ENCODE results near the gene TXK.
A peak's percentile ranks its signal among the peaks of the same experiment; 100 is the strongest.

TXK gene

DNA sequence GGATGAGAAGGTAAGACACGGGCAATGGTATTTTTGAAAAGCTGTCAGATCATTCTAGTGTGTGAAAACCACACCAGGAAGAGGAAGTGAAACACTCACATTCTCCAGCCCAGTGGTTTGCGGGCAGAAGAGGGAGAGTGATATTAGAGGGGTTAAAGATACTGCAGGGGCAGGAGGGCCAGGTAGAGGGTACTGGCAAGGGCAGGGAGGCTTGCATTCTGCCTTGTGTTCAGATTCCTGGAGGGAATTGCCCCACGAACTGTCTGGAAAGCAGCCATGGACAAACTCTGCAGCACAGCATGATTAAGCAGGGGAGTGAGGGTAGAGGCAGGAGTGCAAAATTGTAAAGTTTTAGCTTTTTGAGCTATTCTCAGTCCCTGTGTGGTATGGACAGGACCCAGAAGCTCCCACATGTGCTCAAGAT, 86.6 kb downstream of the TXK start:
- DNase-seq = peak; percentile 53 to 60

DNA sequence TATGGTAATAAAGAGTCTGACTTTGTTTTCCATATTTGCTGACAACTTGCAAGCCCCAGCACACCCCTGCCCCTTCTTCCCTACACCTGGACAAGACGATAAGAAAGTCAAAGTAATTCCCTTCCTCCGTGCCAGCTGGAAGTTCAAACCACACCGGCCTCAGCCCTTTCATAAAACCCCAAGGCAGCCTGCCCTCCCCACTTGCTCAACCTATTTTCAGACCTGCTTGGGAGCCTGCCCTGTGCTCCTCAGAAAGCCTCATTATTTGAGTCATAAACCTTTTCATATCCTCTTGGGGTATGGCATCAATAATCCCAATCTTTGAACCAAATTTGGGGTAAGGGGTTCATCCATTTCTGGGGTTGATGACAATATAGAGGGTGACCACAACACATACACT, 88.0 kb downstream of the TXK start:
- DNase-seq = no peak

DNA sequence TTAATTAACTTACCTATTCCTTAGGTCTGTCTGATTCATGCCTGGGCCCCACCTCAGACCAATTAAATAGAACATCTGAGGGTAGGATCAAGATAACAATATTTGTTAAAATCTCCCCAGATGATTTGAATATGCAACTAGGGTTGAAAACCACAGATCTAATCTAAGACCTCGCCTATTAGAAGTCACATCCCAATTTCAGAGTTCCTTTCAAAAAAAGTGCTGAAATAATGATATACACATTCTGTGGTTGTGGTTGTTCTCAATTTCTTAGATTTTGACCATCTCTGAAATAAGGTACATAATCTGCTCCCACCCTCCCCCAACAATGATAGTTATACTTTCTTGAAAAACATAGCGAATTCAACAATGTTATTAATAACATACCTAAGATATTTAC, 89.8 kb downstream of the TXK start:
- no peak for DNase-seq

DNA sequence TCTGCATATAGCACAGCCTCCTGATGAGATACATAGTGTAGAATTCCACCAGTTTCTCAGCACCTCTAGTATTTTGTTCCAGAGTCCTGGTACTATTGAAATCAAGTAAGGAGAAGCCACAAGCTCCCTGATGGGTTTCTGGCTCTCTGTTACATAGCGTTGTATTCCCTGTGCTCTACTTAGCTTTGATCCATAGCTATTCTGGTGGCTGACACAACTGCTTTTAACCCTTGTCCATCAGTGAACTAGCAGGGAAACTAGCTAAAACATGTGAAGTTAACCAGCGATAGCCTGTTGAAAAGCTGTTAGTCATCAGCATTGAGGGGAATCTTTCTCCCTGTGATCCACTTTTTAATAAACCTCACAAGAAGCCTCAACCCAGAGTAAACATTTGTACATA, 90.5 kb downstream of the TXK start:
- no peak for DNase-seq

DNA sequence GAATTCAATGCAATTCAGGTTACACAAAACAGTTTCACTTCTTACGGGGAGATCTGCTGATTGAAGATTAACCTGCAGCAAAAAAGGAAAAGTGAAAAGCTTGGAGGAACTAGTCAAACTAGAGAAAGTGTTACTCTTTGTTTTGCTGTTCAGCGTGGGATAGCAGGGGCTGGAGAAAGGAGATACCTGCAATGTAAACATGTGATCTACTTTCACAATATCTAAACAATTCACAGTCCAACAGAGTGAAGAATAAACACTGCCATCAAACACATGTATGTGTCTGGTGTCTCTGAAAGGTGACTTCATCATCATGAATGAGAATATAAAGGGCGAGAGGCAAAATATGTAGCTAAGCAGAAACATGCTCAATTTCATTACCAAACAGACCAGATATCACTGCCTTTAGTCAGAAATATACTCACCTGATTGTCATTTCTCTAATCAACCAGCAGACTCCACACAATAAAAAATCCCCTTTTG, 91.0 kb downstream of the TXK start:
- no peak for DNase-seq

DNA sequence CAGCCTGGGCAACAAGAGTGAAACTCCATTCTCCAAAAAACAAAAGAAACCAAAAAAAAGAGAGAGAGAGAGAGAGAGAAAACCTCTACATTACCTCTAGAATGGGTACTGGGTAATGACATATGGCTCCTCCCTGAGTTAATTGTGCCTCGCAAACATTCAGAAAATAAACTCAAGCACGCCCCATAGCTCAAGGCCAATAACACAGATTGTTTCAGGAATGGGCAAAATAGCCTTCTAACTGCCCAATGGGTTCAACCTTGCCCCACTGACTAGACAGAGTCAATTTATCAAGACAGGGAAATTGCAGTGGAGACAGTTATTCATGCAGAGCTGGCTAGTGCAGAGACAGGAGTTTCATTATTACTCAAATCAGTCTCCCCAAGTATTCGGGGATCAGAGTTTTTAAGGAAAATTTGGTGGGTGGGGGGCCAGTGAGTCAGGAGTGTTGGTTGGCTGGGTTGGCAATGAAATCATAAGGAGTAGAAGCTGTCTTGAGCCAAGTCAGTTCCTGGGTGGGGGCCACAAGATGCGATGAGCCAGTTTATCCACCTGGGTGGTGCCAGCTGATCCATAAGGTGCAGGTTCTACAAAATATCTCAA, 92.4 kb downstream of the TXK start:
- DNase-seq = no peak

DNA sequence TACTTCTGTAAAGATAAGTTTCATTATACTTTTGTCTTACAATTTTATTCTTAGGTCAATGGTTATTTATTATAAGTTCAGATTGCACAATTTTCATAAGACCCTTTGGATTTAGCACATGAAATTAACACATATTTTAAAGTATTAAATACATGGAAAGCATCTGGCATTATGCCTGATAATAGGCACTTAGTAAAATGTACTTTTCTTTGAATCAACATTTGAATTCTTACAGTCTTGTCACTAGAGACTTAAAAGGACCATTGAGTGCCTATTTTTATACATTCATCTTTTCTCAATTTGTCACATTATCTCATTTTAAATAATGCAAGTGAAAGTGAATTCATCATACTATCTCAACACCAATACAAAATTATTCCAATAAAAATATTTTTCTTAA, 94.5 kb downstream of the TXK start:
- DNase-seq = no peak

DNA sequence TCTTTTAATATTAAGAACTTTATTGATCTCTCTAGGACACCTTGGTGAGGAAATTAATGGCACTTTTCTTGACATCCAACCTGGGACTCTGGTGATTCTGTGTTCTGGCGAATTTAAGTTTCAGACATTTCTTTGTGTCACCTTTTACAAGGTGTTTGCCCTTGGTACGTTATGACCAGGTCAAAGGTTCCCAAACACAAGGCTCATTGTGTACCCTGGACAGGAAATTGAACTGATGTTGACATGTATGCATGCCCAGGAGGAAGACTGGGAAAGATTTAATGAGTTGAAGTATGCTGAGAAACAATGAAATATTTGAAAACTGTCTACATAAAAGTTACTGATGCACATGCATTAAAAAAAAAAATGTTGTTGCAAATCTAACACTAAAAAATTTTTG, 95.4 kb downstream of the TXK start:
- DNase-seq = no peak

DNA sequence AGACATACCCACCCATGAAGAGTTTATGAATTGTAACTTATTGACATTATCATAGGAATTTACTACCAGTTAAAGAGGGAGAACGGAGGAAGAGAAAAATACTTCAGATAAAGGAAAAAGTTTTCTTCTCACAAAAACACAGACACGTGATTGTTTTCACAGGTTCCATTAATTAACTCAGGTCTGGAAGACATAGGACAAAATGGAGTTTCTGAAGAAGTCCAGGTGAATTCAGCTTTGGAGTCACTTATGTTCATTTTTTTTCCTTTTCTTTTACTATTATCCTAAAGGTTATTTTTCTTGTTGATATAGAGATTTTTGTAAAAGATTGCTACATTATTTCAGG, 97.0 kb downstream of the TXK start:
- no peak for DNase-seq

DNA sequence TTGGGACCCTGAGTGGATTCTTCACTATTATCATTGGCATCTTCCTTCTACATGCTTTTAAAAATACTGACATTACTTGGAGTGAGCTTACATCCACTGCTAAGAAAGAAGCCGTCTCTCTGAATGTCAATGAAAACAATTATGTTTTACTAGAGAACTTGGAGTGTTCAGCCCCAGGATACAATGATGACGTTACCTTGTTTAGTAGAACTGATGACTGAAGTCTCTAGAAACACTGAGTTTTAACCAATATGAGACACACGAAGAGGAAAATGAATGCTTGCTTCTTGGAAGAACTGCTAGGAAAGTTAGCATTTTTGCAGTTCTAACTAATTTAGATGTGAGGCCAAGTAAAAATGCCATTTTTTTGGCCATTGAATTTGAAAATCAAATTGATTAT, 98.1 kb downstream of the TXK start:
- no peak for DNase-seq

DNA sequence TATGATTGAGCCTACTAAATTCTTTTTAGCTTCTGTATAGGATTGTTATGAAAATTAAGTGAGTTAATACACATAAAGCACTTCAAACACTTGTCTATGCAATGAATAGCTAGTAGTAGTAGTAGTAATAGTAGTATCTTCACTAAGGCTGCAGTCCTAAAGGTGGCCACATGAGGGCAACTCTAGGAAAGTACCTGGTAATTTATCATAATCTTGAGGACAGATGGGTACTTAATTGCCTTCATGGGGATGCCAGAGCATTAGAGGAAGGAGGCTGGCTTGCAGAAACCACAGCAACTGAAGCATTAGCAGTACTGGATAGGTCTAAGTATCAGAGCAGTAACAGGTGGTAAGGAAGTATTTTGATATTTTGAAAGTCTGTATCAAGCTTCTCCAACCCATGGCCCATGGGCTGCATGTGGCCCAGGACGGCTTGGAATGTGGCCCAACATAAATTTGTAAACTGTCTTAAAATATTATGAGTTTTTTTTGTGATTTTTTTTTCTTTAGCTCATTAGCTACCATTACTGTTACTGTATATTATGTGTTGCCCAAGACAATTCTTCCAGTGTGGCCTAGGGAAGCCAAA, 100.1 kb downstream of the TXK start:
- DNase-seq = peak; percentile 66 to 69

DNA sequence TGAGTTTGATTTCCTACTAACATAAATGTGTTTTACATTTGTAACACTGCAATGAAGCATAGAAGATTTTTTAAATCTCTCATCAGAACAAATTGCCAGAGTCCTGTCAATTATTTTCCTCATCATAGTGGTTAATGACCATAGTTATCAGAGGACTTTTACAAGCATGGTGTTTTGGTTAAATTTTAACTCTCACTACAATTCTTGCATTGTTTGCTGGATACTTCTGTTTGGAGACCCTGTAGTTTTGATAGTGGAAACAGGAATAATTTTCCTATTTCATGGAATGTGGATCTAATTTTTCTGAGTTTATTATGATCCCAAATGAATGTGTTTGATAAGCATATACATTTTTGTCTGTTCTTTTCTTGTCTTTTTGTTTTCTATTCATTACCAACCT, 100.6 kb downstream of the TXK start:
- no peak for DNase-seq

DNA sequence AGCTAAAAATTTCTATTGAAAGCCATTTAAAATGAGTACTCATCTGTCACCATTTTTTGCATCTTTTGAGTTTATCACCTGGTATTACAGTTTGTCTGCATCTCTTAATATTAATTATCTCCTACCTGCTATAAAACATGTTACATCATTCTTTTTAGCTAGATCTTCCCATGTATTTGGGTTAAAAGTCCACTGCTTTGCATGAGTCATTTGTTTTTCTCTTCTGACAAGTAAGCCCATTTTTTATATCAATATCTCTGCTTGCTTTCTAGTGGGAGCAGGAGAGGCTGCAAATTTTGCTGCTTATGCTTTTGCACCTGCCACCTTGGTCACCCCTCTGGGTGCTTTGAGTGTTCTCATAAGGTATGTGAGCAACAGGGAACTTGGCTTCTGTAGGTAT, 101.3 kb downstream of the TXK start:
- no peak for DNase-seq

DNA sequence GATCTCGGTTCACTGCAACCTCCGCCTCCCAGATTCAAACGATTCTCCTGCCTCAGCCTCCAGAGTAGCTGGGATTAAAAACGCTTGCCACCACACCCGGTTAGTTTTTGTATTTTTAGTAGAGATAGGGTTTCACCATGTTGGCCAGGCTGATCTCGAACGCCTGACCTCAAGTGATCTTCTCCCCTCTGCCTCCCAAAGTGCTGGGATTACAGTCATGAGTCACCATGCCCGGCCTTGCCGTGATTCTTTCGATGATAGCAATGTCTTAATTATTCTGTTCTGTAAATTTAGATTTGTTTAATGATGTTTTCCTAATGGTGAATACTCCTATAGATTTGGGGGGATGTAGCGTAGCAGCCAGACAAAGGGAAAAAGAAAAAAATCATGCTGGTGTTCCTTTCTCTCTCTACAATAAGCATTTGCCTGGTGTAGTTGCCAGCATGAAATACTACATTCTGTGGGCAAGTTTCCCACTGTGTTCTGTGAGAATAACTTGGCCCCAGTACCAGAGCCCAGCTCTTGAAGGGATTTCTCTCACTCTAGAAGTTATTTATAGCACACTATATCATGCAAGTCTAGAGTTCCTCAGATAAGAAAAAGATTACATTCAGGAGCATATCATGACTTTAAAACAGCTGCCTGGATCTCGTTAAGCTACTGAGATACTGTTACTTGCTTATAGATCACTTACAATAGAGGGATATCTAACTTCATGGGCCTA, 102.1 kb downstream of the TXK start:
- DNase-seq = no peak

DNA sequence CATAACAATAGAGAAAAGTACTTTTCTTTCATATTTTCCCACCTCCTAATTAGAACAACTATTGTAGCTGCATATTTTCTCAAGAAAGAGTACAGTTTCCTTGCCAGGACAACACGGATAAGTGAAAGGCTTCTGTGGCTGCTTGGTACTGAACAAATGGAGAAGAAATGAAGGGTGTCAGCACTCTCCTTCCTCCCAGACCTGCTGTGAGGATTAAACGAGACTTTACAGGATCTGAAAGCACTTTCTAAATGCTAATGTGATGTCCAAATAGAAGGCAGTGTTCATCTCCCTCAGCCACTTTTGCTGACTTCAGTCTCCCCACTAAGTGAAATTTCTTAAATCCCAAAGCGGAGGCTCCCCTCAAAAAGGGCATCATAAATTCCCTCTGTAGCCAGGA, 103.6 kb downstream of the TXK start:
- no peak for DNase-seq

DNA sequence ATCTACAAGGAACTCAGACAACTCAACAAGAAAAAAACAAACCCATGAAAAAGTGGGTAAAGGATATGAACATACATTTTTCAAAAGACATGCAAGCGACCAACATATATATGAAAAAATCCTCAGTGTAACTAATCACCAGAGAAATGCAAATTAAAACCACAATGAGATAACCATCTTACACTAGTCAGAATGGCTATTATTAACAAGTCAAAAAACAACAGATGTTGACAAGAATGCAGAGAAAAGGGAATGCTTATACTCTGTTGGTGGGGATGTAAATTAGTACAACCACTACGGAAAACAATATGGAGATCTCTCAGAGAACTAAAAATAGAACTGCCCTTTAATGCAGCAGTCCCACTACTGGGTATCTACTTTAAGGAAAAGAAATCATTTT, 105.4 kb downstream of the TXK start:
- no peak for DNase-seq

DNA sequence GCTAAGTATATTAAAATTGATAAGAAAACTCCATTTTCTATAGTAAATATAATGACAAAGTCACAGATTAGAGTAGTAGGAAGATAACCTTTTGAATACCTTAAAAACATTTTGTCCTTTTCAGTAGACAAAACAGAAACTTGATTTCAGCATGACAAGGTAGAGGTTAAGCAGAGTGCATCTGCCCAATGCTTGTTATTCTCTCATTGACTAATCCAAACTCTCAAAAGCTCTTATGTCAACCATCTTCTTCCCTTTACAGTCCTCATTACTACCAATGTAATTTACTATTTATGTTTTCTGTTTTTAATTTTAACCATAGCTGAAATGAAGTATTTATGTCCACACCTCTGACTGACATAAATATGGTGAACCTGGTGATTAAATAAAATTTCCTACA, 106.4 kb downstream of the TXK start:
- DNase-seq = no peak

DNA sequence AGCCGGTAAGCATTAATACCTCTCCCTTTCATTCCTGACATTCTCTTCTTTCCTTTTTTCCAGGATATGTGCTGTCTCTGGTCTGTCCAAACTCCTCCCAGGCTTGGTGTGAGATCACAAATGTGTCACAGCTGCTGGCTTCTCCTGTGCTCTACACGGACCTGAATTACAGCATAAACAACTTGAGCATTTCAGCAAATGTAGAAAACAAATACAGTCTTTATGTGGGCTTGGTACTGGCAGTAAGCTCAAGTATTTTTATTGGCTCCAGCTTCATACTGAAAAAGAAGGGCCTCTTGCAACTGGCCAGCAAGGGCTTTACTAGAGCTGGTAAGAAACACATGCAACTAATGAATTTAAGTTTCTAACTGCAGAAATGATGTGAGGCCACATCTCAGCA, 109.0 kb downstream of the TXK start:
- no peak for DNase-seq

DNA sequence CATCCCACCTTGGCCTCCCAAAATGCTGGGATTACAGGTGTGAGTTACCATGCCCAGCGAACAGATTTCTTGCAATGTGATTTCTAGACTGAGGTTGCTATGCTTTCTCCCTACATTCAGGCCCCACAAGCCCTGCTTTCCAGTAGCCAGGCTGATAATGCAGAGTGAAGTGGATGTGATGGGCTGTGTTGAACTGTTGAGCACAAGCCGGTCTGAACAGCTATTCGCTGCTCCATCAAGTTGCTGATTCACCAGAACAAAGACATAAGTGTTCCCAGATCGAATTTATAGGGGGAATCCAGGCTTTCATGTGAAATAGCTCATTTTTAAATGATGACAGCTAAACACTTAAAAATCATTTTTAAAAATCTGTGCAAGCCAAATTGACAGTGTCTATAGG, 109.5 kb downstream of the TXK start:
- no peak for DNase-seq

DNA sequence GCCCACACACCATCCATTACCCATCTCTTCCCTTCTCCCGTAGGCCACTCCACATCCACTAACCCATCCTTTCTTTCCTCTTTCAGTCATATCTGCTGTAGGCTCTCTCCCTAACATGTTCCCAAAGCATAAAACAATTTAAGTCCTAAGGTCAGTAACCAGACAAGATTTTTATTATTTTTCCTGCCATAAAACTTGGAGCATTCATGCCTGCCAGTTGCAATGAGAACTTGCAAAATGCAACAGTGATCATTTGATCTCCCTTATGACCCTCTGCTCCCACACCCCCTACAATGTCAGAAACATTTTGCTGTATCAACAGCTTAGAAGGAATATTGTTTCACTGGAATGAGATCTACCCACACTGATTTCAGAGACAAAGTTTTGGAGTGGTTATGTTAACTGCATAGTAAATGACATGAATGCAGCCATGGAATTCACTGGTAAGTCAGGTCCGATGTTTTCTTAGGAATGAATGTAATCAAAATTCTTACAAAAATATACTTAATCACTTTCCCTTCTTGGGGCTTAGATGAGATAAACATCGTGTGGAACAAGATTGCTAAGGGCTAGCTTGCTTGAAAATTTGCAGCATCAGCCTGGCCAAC, 111.8 kb downstream of the TXK start:
- DNase-seq = no peak

DNA sequence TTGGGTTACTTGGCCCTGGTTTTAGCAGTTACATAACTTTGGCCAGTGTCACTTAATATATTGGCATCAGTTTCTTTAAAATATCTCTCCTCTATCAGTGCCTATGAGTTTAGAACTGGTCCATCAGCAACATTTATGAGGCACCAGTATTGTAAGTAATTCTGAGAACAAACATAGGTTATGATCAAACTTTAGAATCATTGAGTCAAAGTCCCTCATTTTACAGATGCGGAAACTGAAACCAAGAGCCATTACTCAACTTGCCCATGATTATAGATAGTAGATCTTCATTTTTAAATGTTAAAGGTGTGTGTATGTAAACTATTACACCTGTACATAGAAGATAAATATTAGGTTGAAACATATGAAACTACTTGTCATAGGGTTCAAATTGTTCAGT, 113.0 kb downstream of the TXK start:
- no peak for DNase-seq

DNA sequence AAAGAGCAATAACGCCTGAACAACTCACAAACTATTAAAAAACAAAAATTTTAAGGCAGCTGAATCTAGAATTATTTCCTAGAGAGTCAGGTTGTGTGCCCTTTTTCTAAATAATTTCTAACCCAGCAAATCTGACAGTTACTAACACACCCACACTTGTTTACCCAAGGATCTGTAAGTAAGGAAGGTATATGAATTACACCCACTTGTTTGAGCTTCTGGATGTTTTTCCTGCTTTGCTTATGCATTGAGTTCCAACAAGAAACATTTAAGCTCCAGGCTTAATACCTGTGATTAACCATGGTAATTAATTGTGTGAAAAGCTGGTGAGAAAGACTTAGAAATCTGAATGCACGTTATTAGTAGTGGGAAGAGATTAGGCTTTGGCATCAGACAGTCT, 115.9 kb downstream of the TXK start:
- DNase-seq = no peak

DNA sequence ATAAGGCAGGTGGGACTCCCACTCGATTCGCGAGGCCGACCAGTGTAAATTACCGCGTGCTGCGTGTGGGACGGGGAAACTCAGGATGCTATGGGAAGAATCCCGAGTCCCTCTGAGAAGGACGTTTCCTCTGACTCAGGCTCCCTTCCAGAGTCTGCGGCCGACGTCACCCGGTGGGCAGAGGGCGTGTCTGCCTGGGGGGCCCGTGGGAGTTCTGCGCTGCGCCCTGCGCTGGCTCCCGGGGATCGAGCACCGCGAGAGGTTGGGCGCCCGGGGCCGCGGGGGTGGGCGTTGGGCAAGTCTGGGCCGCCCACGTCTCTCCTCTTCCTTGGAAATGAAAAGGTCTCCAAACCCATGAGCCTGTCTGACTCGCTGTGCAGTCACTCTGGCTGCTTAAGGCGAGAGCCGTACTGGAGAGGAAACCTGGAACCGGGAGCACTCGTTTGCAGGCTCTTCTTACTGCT, 116.9 kb downstream of the TXK start:
- DNase-seq = peak in 1 of 2 donors; percentile 13
